K562 treated with DMSO at 1 percent for 12 hours (cell line): ENCODE data around the gene ZSWIM4. TPM values are rescaled to one million over a fixed set of nuclear protein-coding genes. Genes with fewer than 3 reads are reported as not detected.

Experiments
- total RNA-seq: library from RNA; unstranded; fragments of 300-600 nt; gene quantifications from 2 replicates; pipeline ENCODE4 v1.2.3, GENCODE V29; 2022; ENCODE audit not compliant: insufficient read depth

The ZSWIM4 gene
- total RNA-seq: 6.5 and 12.3 TPM in 2 replicates

DNA sequence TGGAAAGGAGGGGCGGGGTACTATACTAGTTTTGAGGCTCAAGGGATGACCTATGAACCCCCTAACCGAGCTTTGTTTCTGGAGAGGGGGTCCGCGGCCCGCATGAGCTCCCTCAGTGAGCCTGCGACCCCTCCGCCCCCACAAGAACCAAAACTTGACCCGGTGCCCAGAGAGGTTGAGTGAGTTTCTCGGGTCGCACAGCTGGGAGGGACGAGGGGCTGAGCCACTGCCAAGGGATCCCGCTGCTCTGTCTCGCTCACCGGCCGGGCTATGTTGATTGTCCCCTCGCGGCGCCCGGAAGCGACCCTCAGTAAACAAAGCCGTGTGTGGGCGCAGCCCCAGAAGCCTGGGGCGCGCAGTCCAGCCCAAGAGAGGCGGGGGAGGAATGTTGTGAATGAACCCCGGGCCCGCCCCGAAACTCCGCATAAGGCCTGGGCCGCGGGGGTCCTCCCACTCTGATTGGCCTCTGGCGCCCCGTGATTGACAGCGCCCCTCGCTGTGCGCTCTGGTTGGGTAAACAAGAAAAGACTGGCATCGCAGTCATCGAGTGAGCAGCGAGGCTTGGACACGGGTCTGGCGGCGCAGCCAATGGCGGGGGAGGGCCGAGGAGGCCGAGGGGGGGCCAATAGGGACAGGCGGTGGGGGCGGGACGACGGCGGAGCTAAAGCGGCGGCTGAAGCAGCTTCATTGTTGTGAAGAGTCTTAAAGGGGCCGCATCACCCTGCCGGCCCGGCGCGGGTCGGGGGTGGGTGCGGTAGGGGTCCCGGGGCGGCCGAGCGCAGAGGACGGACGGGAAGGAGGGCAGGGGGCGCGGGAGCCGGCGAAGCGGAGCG is at the start of gene ZSWIM4:
Gene ZSWIM4, plus strand, starts transcription at position 687 of the 833 bp plus-strand sequence. CDS start 206 bp downstream, outside the sequence.

GRCh38 chr19:13764101-13764807 is 31.0 kb upstream of the ZSWIM4 start, which contains the start of gene MRI1:
Gene MRI1, plus strand, starts transcription at chr19:13764522. Its CDS starts 67 bp downstream, at chr19:13764589.

DNA sequence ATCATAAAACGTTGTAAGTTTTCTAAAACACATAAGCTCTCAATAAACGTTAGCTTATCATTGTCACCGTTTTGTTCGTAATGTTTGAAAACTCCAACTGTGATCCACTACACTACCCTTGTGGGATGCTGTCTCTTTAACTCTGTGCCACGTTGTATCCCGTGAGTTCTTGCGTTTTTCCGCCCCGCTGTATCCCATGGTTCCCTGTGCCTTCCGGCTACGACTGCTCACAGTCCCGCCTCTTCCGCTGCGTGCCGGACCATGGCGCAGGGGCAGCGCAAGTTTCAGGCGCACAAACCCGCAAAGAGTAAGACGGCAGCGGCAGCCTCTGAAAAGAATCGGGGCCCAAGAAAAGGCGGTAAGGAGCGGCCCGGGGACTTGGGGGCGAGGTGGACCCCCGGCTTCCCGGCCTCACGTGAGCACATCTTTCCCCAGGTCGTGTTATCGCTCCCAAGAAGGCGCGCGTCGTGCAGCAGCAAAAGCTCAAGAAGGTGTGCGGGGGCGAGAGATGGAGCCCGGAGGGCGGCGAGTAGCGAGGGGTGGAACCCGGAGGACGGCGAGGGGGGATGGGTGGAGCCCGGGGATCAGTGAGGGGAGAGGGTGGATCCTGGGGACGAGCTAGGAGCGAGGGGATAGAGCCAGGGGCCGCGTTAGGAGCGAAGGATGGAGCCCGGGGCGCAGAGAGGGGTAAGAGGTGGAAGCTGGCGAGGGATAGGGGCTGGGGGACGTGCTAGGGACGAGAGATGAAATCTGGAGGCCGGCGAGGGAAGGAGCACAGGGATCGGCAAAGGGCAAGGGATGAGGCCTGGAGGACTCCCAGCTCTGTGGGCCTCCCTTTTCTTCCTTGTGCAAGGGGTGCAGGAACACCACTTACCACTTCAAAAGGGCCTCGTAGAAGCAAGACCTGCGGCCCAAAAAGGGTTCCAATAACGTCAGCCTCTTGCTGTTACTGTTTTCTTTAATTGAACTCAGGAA is 20.7 kb upstream of the ZSWIM4 start, which contains the start of gene C19orf53:
Gene C19orf53, plus strand, starts transcription at position 240 of the 975 bp plus-strand sequence. Its CDS starts 22 bp downstream, at position 262.

GRCh38 chr19:13876834-13877233 is 81.6 kb downstream of the ZSWIM4 start, which contains the start of gene NANOS3:
Gene NANOS3, plus strand, starts transcription at chr19:13877134. Its CDS starts 115 bp downstream, at chr19:13877249.

Other genes starting within 250 kb of the ZSWIM4 start
- gene MRI1, start 30.9 kb upstream of the ZSWIM4 start, total RNA-seq: 35.0 and 44.2 TPM in 2 replicates
- 108 and 124 TPM in 2 replicates for gene C19orf53, start 21.0 kb upstream of the ZSWIM4 start, total RNA-seq
- gene NANOS3, start 81.7 kb downstream of the ZSWIM4 start, total RNA-seq: not detected in 2 replicates
- 10.9 and 12.5 TPM in 2 replicates for gene BRME1, start 110.7 kb downstream of the ZSWIM4 start, total RNA-seq
- 24.9 and 41.3 TPM in 2 replicates for gene CC2D1A, start 110.8 kb downstream of the ZSWIM4 start, total RNA-seq
- gene PODNL1, start 143.0 kb downstream of the ZSWIM4 start, total RNA-seq: 1.2 and 2.6 TPM in 2 replicates
- 50.7 and 69.3 TPM in 2 replicates for gene DCAF15, start 157.1 kb downstream of the ZSWIM4 start, total RNA-seq
- 8.6 and 11.3 TPM in 2 replicates for gene RFX1, start 210.9 kb downstream of the ZSWIM4 start, total RNA-seq
- not detected in 2 replicates for gene RLN3, start 232.7 kb downstream of the ZSWIM4 start, total RNA-seq
- gene IL27RA, start 236.3 kb downstream of the ZSWIM4 start, total RNA-seq: 10.6 and 15.2 TPM in 2 replicates